Head of caudate nucleus (tissue), 42 donors: Measurements from ENCODE around the gene GPATCH2L.

ENCODE experiments used
- DNase-seq, 42 donors: peaks; one replicate each; pipeline versions ENCODE4 v3.0.0 to v3.0.0-alpha.2; 2020 to 2021; ENCODE audit warnings: mixed read lengths in 7 of 42
- intact Hi-C: fragments of 100-400 bp; cut with DNase I; formaldehyde crosslinking; loops from one replicate; pipeline ENCODE4 v1.15.0; 2022

GPATCH2L gene

DNA sequence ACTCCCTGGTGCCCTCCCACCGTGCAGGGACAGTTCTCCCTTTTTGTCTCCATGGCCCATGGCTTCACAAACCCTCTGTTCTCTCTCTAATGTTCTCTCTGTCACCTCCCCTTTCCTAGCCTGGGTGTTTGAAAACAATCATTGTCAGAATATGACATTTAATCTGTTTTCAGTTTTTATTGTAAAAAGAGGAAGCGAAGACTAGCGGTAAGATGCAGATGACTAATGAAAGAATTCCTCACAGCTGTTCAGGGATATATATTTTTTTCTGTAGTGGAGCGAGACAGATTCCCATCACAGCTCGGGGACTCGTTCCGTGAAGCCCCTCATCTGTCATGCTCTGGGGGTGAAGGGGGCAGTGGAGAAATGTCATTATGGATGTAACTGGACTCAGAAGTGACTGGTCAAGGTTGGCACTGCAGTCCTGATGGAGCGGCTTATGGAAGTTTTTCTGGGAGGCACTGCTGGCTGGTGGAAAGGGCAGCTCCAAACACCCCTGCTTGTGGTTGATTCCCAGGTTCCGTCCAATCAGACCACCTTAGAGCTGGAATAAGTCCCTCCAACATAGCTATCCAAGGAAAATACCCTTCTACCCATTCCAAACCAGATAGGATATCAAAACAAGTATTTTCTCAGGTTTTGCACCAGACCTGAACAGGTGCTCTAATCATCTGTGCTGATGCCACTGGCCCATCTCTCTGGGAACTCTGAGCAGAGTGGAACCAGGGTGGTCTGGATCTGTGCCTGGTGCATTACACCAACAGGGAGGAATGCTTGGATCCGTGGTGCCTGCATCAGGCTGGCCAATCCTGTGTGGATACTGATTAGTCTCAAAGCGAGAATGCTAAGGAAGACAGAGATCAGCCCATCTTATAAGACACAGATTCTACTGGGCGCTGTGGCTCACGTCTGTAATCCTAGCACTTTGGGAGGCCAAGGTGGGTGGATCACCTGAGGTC, 84.7 kb downstream of the GPATCH2L start:
- DNase-seq: no peak
- intact Hi-C loops: no loop called here

GRCh38 chr14:76237349-76237990, 85.7 kb downstream of the GPATCH2L start:
- intact Hi-C loops: no loop called here

DNA sequence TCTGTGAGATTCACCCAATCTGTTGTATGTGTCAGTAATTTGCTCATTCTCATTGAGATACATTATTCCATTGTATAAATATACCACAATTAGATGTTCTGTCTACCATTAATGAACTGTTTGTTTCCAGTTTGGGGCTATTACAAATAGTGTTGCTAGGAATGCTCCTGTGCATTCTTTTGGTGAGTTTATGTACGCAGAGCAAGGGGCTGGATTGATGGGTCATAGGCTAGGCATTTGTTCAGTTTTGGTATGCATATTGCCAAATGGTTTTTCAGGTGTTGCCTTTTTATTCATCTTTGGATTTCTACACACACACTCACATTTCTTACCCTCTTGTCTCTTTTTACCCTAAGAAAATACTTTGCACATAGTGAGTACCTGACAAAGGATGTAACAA, 93.4 kb downstream of the GPATCH2L start:
- intact Hi-C loops: no loop called here
- no peak for DNase-seq

More at GRCh38 chr14:76237349-76237990, 85.7 kb downstream of the GPATCH2L start:
- peak in 1 of 42 donors; percentile 1 for DNase-seq

GRCh38 chr14:76250302-76250701, 98.6 kb downstream of the GPATCH2L start:
- DNase-seq: no peak
- intact Hi-C loops: no loop called here

- DNase-seq: no peak
- intact Hi-C loops: no loop called here
Observed at GRCh38 chr14:76252471-76252870, 100.7 kb downstream of the GPATCH2L start.

DNA sequence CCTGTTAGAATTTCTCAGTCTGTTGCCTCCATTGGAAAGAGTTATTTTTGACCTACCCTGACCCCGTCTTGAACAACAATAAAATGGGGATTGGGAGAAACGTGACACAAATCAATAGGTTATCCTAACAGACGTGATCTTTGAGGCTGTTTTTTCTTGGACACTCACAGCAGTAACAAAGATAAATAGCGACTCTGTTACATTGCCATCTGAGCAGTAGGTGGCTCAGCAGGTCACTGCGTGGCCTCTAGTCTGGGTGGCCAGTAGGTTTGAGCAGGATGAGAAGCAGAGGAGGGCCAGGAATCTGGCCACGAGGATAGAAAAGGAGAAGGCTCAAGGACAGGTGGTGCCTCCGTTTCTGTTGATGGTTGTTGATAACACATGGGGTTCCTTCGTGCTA, 101.4 kb downstream of the GPATCH2L start:
- DNase-seq: no peak
- intact Hi-C loops: no loop called here

- intact Hi-C loops: no loop called here
Observed at GRCh38 chr14:76256545-76256944, 104.8 kb downstream of the GPATCH2L start.

GRCh38 chr14:76257111-76257803, 105.5 kb downstream of the GPATCH2L start:
- intact Hi-C loops: no loop called here
- DNase-seq: no peak

More at GRCh38 chr14:76256545-76256944, 104.8 kb downstream of the GPATCH2L start:
- no peak for DNase-seq

GRCh38 chr14:76257842-76258397, 106.2 kb downstream of the GPATCH2L start:
- no peak for DNase-seq
- intact Hi-C loops: no loop called here

DNA sequence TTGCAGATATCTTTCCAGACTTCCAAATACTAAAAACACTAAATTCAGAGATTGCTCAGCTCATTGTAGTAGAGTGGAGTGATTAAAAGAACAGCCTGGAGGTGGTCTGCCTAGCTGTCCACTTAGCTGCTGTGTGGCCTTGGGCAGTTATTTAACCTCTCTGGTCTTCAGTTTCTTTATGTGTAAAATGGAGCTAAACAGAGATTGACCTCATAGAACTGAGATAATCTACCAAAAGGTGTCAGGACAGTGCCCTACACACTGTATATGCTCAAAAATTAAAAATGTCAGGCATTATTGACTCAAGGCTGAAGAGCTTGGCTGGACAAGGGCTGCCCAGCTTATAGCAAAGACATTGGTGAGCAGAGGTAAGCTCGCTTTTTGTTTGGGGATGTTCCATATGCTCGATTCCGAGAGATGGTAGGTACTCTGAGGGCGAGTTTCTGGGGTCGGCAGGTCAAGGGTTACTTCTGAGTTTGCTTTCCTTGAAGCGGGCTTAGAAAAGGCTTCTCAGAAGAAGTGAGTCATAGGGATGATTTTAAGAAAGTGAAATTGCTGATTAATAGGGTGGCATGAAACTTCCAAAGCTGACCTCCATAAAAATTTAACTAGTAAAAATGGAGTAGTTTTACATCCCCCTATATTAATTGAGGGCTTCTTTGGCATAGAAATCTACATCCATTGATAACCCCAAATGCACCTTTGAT, 107.5 kb downstream of the GPATCH2L start:
- DNase-seq: no peak
- intact Hi-C loops: no loop called here

- intact Hi-C loops: no loop called here
Observed at GRCh38 chr14:76260749-76261148, 109.0 kb downstream of the GPATCH2L start.

DNA sequence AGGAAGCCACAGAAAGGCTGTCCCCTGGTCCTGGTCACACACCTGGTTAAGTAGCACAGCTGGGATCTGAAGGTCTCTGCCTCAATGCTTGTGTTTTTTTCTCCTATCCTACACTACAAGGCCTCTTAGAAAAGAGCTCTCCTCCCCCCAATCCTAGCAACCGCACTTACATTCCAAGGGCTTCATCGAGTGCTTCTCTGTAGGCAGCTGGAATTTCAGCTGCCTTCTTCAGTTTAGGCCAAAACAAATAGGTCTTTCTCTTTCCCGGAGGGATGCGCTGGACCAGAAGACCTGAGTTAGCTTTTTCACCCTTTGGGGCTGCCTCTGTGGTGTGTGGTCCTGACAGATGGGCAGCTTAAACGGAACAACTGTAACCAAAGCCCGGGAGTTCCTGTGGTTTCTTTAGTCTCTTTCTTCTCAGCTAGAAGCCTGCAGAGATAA, 109.7 kb downstream of the GPATCH2L start:
- intact Hi-C loops: no loop called here
- DNase-seq: no peak

More at GRCh38 chr14:76260749-76261148, 109.0 kb downstream of the GPATCH2L start:
- DNase-seq: no peak

- intact Hi-C loops: no loop called here
- DNase-seq: no peak
Observed at GRCh38 chr14:76262641-76263040, 110.9 kb downstream of the GPATCH2L start.
